Measurements from ENCODE around the gene MATK. TPM values are rescaled to one million over a fixed set of nuclear protein-coding genes. Genes with fewer than 3 reads are reported as not detected.

MATK gene
- total RNA-seq, 1 donor from 2014 or later: not detected

- Histone ChIP-seq H3K9ac (ENCODE audit: low read length) (no peak overlapping the region), H2AFZ (ENCODE audit: low read depth, low read length) (no peak overlapping the region), H3K4me3 (ENCODE audit: insufficient read depth, low read depth, low read length) (no peak overlapping the region), H3K9me3 (ENCODE audit: insufficient read depth, low read depth, low read length) (no peaks in the 10 kb centered on the region), H3K27me3 (ENCODE audit: insufficient read depth, low read length) (no peaks in the 10 kb centered on the region), H3K79me2 (ENCODE audit: insufficient read depth, low read length) (no peaks in the 10 kb centered on the region), H3K4me1 (ENCODE audit: insufficient read depth, low read length) (peaks cover 7% of the 10 kb centered on the region), H3K4me2 (ENCODE audit: low read length) (no peak overlapping the region), H3K27ac (ENCODE audit: low read depth, low read length) (no peak overlapping the region), H3K36me3 (ENCODE audit: insufficient read depth, low read length) (no peaks in the 10 kb centered on the region), H4K20me1 (ENCODE audit: insufficient read depth, low read length) (no peaks in the 10 kb centered on the region)
- Mint-ChIP-seq H3K9me3 (ENCODE audit: unreplicated experiment) (no peaks in the 10 kb centered on the region), H3K4me1 (ENCODE audit: low read depth, unreplicated experiment) (peaks cover 5% of the 10 kb centered on the region), H3K27ac (ENCODE audit: unreplicated experiment) (peak overlapping the region; percentile 19), H3K4me3 (ENCODE audit: unreplicated experiment) (no peak overlapping the region), H3K27me3 (ENCODE audit: low read depth, unreplicated experiment) (no peaks in the 10 kb centered on the region), H3K36me3 (ENCODE audit: low read depth, unreplicated experiment) (no peaks in the 10 kb centered on the region)
- no peak for TF ChIP-seq EZH2 (IDR thresholded peaks at IDR 0.05; ENCODE audit: insufficient read depth, low read length)
- TF ChIP-seq CTCF (IDR thresholded peaks at IDR 0.05; ENCODE audit: insufficient read depth, low read depth, low read length): no peak
- DNase-seq (ENCODE audit: low read depth): no peak
- no peak for FAIRE-seq
Observed at GRCh38 chr19:3813473-3814392, 27.6 kb upstream of the MATK start.

DNA sequence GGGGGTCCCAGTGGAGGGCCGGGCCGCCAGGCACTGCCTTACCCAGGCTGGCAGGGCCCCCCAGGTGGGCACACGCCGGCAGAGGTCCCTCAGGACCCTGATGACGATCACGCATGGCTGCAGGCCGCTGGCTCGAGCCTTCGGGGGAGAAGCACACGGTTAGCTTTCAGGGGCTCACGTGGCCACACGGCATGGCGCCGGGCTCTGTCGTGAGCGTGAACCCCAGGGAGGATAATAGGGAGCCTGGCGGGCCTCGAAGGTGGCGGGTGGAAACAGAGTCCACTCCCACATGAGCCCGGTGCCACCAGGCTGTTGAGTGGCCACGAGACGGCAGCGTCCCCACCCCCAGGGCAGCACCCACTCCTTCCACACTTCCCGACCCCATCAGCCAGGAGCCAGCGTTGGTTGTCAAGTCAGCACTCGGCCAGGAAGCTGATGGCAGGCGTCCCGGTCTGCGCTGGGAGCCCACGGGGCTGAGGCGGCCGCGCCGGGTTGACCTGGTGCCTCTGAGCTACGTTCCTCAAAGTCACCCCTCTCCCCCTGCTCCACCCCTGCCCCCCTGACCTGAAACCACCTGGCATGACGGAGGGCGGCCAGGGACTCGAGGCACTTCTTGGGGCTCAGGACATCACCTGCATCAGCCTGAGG lies 24.7 kb upstream of the MATK start:
- FAIRE-seq (no peak), DNase-seq (ENCODE audit: low read depth) (no peak)
- Mint-ChIP-seq H3K4me1 (ENCODE audit: low read depth, unreplicated experiment) (peaks cover 2% of the 10 kb centered on the region), H3K27me3 (ENCODE audit: low read depth, unreplicated experiment) (peaks cover 6% of the 10 kb centered on the region), H3K27ac (ENCODE audit: unreplicated experiment) (no peak overlapping the region), H3K9me3 (ENCODE audit: unreplicated experiment) (no peaks in the 10 kb centered on the region), H3K4me3 (ENCODE audit: unreplicated experiment) (no peak overlapping the region), H3K36me3 (ENCODE audit: low read depth, unreplicated experiment) (no peaks in the 10 kb centered on the region)
- Histone ChIP-seq H3K4me1 (ENCODE audit: insufficient read depth, low read length) (no peaks in the 10 kb centered on the region), H3K4me2 (ENCODE audit: low read length) (no peak overlapping the region), H3K27ac (ENCODE audit: low read depth, low read length) (no peak overlapping the region), H3K27me3 (ENCODE audit: insufficient read depth, low read length) (no peaks in the 10 kb centered on the region), H3K79me2 (ENCODE audit: insufficient read depth, low read length) (no peaks in the 10 kb centered on the region), H2AFZ (ENCODE audit: low read depth, low read length) (no peak overlapping the region), H3K9me3 (ENCODE audit: insufficient read depth, low read depth, low read length) (no peaks in the 10 kb centered on the region), H3K36me3 (ENCODE audit: insufficient read depth, low read length) (no peaks in the 10 kb centered on the region), H4K20me1 (ENCODE audit: insufficient read depth, low read length) (no peaks in the 10 kb centered on the region), H3K4me3 (ENCODE audit: insufficient read depth, low read depth, low read length) (no peak overlapping the region), H3K9ac (ENCODE audit: low read length) (no peak overlapping the region)
- TF ChIP-seq CTCF (IDR thresholded peaks at IDR 0.05; ENCODE audit: insufficient read depth, low read depth, low read length) (no peak), EZH2 (IDR thresholded peaks at IDR 0.05; ENCODE audit: insufficient read depth, low read length) (no peak)
